H9 (cell line): ENCODE measurements around the gene VWC2L. TPM values are rescaled to one million over a fixed set of nuclear protein-coding genes. Genes with fewer than 3 reads are reported as not detected.

Experiments
- DNase-seq: peaks from one replicate; pipeline ENCODE4 v3.0.0-alpha.2; 2017
- H2AFZ ChIP-seq: one replicate; pipeline ENCODE4 v1.6.1; 2013; ENCODE audit warnings: mild to moderate bottlenecking, low read length, control low read depth, moderate library complexity
- H2AK5ac ChIP-seq: 2 replicates; pipeline ENCODE4 v1.6.1; 2013; ENCODE audit warnings: low read length, control low read depth, mixed read lengths; ENCODE audit not compliant: insufficient read length
- H2BK120ac ChIP-seq: one replicate; pipeline ENCODE4 v1.6.1; 2013; ENCODE audit warnings: low read depth, mild to moderate bottlenecking, low read length, control low read depth, inconsistent platforms; ENCODE audit not compliant: poor library complexity, severe bottlenecking
- H2BK12ac ChIP-seq: 2 replicates; pipeline ENCODE4 v1.6.1; 2013; ENCODE audit warnings: low read length, control low read depth, mixed read lengths, low read depth; ENCODE audit not compliant: insufficient read length
- H2BK15ac ChIP-seq: 2 replicates; pipeline ENCODE4 v1.6.1; 2013; ENCODE audit warnings: low read depth, low read length, control low read depth
- H2BK20ac ChIP-seq: one replicate; pipeline ENCODE4 v1.6.1; 2013; ENCODE audit warnings: low read depth, mild to moderate bottlenecking, low read length, control low read depth, inconsistent platforms; ENCODE audit not compliant: poor library complexity, severe bottlenecking
- H2BK5ac ChIP-seq: 2 replicates; pipeline ENCODE4 v1.6.1; 2013; ENCODE audit warnings: low read length, control low read depth, mixed read lengths; ENCODE audit not compliant: insufficient read length
- H3K14ac ChIP-seq: 2 replicates; pipeline ENCODE4 v1.6.1; 2013; ENCODE audit warnings: low read length, control low read depth; ENCODE audit not compliant: insufficient read depth
- H3K18ac ChIP-seq: 2 replicates; pipeline ENCODE4 v1.6.1; 2013; ENCODE audit warnings: low read depth, mild to moderate bottlenecking, mixed read lengths, low read length, control low read depth; ENCODE audit not compliant: insufficient read length
- H3K23ac ChIP-seq: 2 replicates; pipeline ENCODE4 v1.6.1; 2013; ENCODE audit warnings: low read length, control low read depth, mixed read lengths, low read depth; ENCODE audit not compliant: insufficient read length
- H3K23me2 ChIP-seq: 2 replicates; pipeline ENCODE4 v1.6.1; 2013; ENCODE audit warnings: low read depth, mild to moderate bottlenecking, mixed read lengths, low read length, control low read depth; ENCODE audit not compliant: insufficient read length, poor library complexity, severe bottlenecking
- H3K27ac ChIP-seq: 2 replicates; pipeline ENCODE4 v1.5.1; 2013; ENCODE audit warnings: low read length, control low read depth, mixed read lengths, low read depth; ENCODE audit not compliant: insufficient read length
- H3K27me3 ChIP-seq: 2 replicates; pipeline ENCODE4 v1.6.1; 2013; ENCODE audit warnings: low read length, control low read depth, inconsistent platforms; ENCODE audit not compliant: insufficient read depth
- H3K4ac ChIP-seq: 2 replicates; pipeline ENCODE4 v1.6.1; 2013; ENCODE audit warnings: low read depth, mild to moderate bottlenecking, control low read depth, inconsistent platforms, low read length, moderate library complexity
- H3K4me1 ChIP-seq: 2 replicates; pipeline ENCODE4 v1.6.1; 2013; ENCODE audit warnings: low read length, control low read depth, inconsistent platforms; ENCODE audit not compliant: insufficient read depth
- H3K4me2 ChIP-seq: 2 replicates; pipeline ENCODE4 v1.6.1; 2013; ENCODE audit warnings: low read length, control low read depth, mixed read lengths; ENCODE audit not compliant: insufficient read length, insufficient read depth
- H3K56ac ChIP-seq: 2 replicates; pipeline ENCODE4 v1.6.1; 2013; ENCODE audit warnings: low read depth, mild to moderate bottlenecking, mixed read lengths, low read length, control low read depth; ENCODE audit not compliant: insufficient read length
- H3K79me1 ChIP-seq: 2 replicates; pipeline ENCODE4 v1.6.1; 2013; ENCODE audit warnings: low read depth, mild to moderate bottlenecking, moderate library complexity, low read length, control low read depth, inconsistent platforms; ENCODE audit not compliant: insufficient read depth, poor library complexity, severe bottlenecking
- H3K79me2 ChIP-seq: 2 replicates; pipeline ENCODE4 v1.6.1; 2013; ENCODE audit warnings: low read length, control low read depth, inconsistent platforms; ENCODE audit not compliant: insufficient read depth
- H3K9ac ChIP-seq: 2 replicates; pipeline ENCODE4 v1.6.1; 2013; ENCODE audit warnings: low read length, control low read depth, mixed read lengths; ENCODE audit not compliant: insufficient read length; ENCODE audit errors: extremely low read depth
- H3K9me3 ChIP-seq: one replicate; pipeline ENCODE4 v1.6.1; 2013; ENCODE audit warnings: low read depth, low read length, inconsistent platforms; ENCODE audit not compliant: control insufficient read depth
- H3T11ph ChIP-seq: one replicate; pipeline ENCODE4 v1.6.1; 2013; ENCODE audit warnings: mild to moderate bottlenecking, low read length, control low read depth, inconsistent platforms
- H4K20me1 ChIP-seq: one replicate; pipeline ENCODE4 v1.6.1; 2013; ENCODE audit not compliant: control insufficient read depth, insufficient read length, insufficient read depth
- H4K5ac ChIP-seq: 2 replicates; pipeline ENCODE4 v1.6.1; 2013; ENCODE audit warnings: low read depth, mild to moderate bottlenecking, mixed read lengths, low read length, control low read depth; ENCODE audit not compliant: insufficient read length
- H4K8ac ChIP-seq: replicated peaks from 2 replicates; pipeline ENCODE4 v1.6.1; 2013; ENCODE audit warnings: low read length, control low read depth, mixed read lengths, low read depth; ENCODE audit not compliant: insufficient read length
- H4K91ac ChIP-seq: 2 replicates; pipeline ENCODE4 v1.6.1; 2013; ENCODE audit warnings: low read depth, mild to moderate bottlenecking, moderate library complexity, mixed read lengths, low read length, control low read depth; ENCODE audit not compliant: insufficient read length
- H3K27ac Mint-ChIP-seq, 3 experiments: 2 replicates in 2 of 3; 3 replicates in 1 of 3; pipeline ENCODE4 v1.8.0; 2020 to 2021; ENCODE audit warnings: mixed read lengths in 3 of 3, mild to moderate bottlenecking in 1 of 3, moderate library complexity in 1 of 3
- H3K27me3 Mint-ChIP-seq: 2 replicates; pipeline ENCODE4 v1.8.0; 2021; ENCODE audit warnings: low read depth, mild to moderate bottlenecking, moderate library complexity, mixed read lengths
- H3K36me3 Mint-ChIP-seq, 3 experiments: 2 replicates in 2 of 3; 3 replicates in 1 of 3; pipeline ENCODE4 v1.8.0; 2020 to 2021; ENCODE audit warnings: low read depth in 3 of 3, mixed read lengths in 3 of 3; ENCODE audit not compliant: insufficient read depth in 1 of 3
- H3K4me1 Mint-ChIP-seq, 2 experiments: 2 replicates each; pipeline ENCODE4 v1.8.0; 2020; ENCODE audit warnings: mixed read lengths in 2 of 2
- H3K4me3 Mint-ChIP-seq, 2 experiments: 2 replicates in 1 of 2; 3 replicates in 1 of 2; pipeline ENCODE4 v1.8.0; 2020 to 2021; ENCODE audit warnings: mild to moderate bottlenecking in 2 of 2, mixed read lengths in 2 of 2, moderate library complexity in 1 of 2
- H3K9me3 Mint-ChIP-seq, 2 experiments: 2 replicates in 1 of 2; 3 replicates in 1 of 2; pipeline ENCODE4 v1.8.0; 2020; ENCODE audit warnings: mild to moderate bottlenecking in 2 of 2, mixed read lengths in 2 of 2, moderate library complexity in 1 of 2
- WGBS: extraction: QIAGEN DNeasy Blood & Tissue Kit; methylation state at CpG from one replicate; pipeline ENCODE4 v1.1.7; 2013; ENCODE audit warnings: missing lambda C conversion rate, low lambda C conversion rate, mixed read lengths; ENCODE audit not compliant: insufficient read length; ENCODE audit errors: extremely low coverage; 5-methylcytosine and 5-hydroxymethylcytosine counted together
- total RNA-seq: library from RNA; stranded (reverse); gene quantifications from 2 replicates; pipeline ENCODE4 v1.2.1, GENCODE V29; 2021
- TF ChIP-seq, protein P1 (sequence below): fragments of 200-600 bp; sonication (generic); conservative IDR thresholded peaks from 3 replicates; pipeline ENCODE4 v1.8.0; 2021; ENCODE audit warnings: antibody characterized with exemption, mild to moderate bottlenecking

Gene VWC2L
- total RNA-seq, 1 experiment from 2014 or later: not detected

DNA sequence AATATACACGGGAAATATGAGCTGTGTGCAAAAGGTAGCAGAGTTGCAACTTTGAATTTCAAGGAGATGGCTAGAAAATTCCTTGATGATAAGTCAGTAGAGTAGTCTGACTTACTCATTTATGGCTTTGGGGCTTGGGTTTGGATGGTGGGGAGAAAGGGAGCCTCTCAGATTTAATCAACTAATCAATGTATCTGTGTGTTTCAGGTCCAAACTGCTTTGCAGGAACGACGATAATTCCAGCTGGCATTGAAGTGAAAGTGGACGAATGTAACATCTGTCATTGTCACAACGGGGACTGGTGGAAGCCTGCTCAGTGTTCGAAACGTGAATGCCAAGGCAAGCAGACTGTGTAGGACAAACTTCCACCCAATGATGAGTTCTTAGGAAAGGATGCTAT is 164.6 kb downstream of the VWC2L start:
- Histone ChIP-seq H2BK15ac (no peak overlapping the region), H4K8ac (no peak overlapping the region), H3K4me2 (no peak overlapping the region), H4K20me1 (no peaks in the 10 kb centered on the region), H3K56ac (no peak overlapping the region), H3K79me1 (no peaks in the 10 kb centered on the region), H3K27ac (no peak overlapping the region), H3K79me2 (no peaks in the 10 kb centered on the region), H2BK12ac (no peak overlapping the region), H3K4ac (no peak overlapping the region), H3K27me3 (no peaks in the 10 kb centered on the region), H2BK120ac (no peak overlapping the region), H3K23ac (no peak overlapping the region), H2AFZ (no peak overlapping the region), H3K14ac (no peak overlapping the region), H3K9me3 (no peaks in the 10 kb centered on the region), H3K23me2 (no peaks in the 10 kb centered on the region), H2BK20ac (no peak overlapping the region), H3K4me1 (no peaks in the 10 kb centered on the region), H3K18ac (no peak overlapping the region), H3T11ph (no peak overlapping the region), H2AK5ac (no peak overlapping the region), H4K91ac (no peak overlapping the region), H3K9ac (no peak overlapping the region), H2BK5ac (no peak overlapping the region), H4K5ac (no peak overlapping the region)
- Mint-ChIP-seq H3K27me3 (peaks cover 2% of the 10 kb centered on the region; the same call in 1 of the 2 replicates), H3K4me1 (peaks cover 5 to 6% of the 10 kb centered on the region in 2 experiments; a peak in 3 of 4 replicates), H3K4me3 (no peak overlapping the region), H3K27ac (no peak overlapping the region), H3K9me3 (no peaks in the 10 kb centered on the region; a peak in 1 of 5 replicates), H3K36me3 (no peaks in the 10 kb centered on the region)
- whole genome bisulfite sequencing: no CpG with 5 or more reads among the region's 7 CpGs
- DNase-seq: no peak
- TF ChIP-seq, protein P1, sequence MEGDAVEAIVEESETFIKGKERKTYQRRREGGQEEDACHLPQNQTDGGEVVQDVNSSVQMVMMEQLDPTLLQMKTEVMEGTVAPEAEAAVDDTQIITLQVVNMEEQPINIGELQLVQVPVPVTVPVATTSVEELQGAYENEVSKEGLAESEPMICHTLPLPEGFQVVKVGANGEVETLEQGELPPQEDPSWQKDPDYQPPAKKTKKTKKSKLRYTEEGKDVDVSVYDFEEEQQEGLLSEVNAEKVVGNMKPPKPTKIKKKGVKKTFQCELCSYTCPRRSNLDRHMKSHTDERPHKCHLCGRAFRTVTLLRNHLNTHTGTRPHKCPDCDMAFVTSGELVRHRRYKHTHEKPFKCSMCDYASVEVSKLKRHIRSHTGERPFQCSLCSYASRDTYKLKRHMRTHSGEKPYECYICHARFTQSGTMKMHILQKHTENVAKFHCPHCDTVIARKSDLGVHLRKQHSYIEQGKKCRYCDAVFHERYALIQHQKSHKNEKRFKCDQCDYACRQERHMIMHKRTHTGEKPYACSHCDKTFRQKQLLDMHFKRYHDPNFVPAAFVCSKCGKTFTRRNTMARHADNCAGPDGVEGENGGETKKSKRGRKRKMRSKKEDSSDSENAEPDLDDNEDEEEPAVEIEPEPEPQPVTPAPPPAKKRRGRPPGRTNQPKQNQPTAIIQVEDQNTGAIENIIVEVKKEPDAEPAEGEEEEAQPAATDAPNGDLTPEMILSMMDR: no peak
